Measurements from ENCODE around the gene PNKD. TPM values are rescaled to one million over a fixed set of nuclear protein-coding genes. Genes with fewer than 3 reads are reported as not detected.

Gene PNKD
- total RNA-seq, 1 donor from 2014 or later: 58.4 TPM

- Mint-ChIP-seq H3K4me1 (ENCODE audit: unreplicated experiment) (peaks cover 28% of the 10 kb centered on the region), H3K36me3 (peaks cover 15% of the 10 kb centered on the region), H3K9me3 (no peaks in the 10 kb centered on the region), H3K27ac (peak overlapping the region; percentile 88), H3K27me3 (no peaks in the 10 kb centered on the region), H3K4me3 (no peak overlapping the region)
- no peak for DNase-seq (ENCODE audit: extremely low spot score, unreplicated experiment)
- no peak for TF ChIP-seq CTCF (conservative IDR thresholded peaks at IDR 0.05)
These were observed 5.2 kb downstream of the PNKD start for GRCh38 chr2:218275371-218276072.

GRCh38 chr2:218276986-218277755 is 6.9 kb downstream of the PNKD start:
- Mint-ChIP-seq H3K36me3 (peaks cover 15% of the 10 kb centered on the region), H3K9me3 (no peaks in the 10 kb centered on the region), H3K27ac (peak overlapping the region; percentile 84), H3K4me1 (ENCODE audit: unreplicated experiment) (peaks cover 15% of the 10 kb centered on the region), H3K27me3 (no peaks in the 10 kb centered on the region), H3K4me3 (no peak overlapping the region)
- no peak for TF ChIP-seq CTCF (conservative IDR thresholded peaks at IDR 0.05)
- DNase-seq (ENCODE audit: extremely low spot score, unreplicated experiment): no peak

GRCh38 chr2:218277921-218278320 is 7.6 kb downstream of the PNKD start:
- H3K27me3 Mint-ChIP-seq: no peaks in the 10 kb centered on the region
- no peak overlapping the region for H3K4me3 Mint-ChIP-seq
- DNase-seq (ENCODE audit: extremely low spot score, unreplicated experiment): no peak
- H3K27ac Mint-ChIP-seq: peak overlapping the region; percentile 67
- H3K36me3 Mint-ChIP-seq: peaks cover 15% of the 10 kb centered on the region
- no peaks in the 10 kb centered on the region for H3K9me3 Mint-ChIP-seq
- TF ChIP-seq CTCF (conservative IDR thresholded peaks at IDR 0.05): no peak
- H3K4me1 Mint-ChIP-seq (ENCODE audit: unreplicated experiment): peaks cover 8% of the 10 kb centered on the region

- Mint-ChIP-seq H3K36me3 (peaks cover 15% of the 10 kb centered on the region), H3K4me3 (no peak overlapping the region), H3K27ac (peak overlapping the region; percentile 67), H3K27me3 (no peaks in the 10 kb centered on the region), H3K4me1 (ENCODE audit: unreplicated experiment) (peaks cover 12% of the 10 kb centered on the region), H3K9me3 (no peaks in the 10 kb centered on the region)
- no peak for DNase-seq (ENCODE audit: extremely low spot score, unreplicated experiment)
- no peak for TF ChIP-seq CTCF (conservative IDR thresholded peaks at IDR 0.05)
These were observed 8.4 kb downstream of the PNKD start for GRCh38 chr2:218278531-218279360.

GRCh38 chr2:218280260-218280870 is 10.0 kb downstream of the PNKD start:
- Mint-ChIP-seq H3K4me3 (no peak overlapping the region), H3K27me3 (no peaks in the 10 kb centered on the region), H3K9me3 (no peaks in the 10 kb centered on the region), H3K36me3 (peaks cover 15% of the 10 kb centered on the region), H3K27ac (peak overlapping the region; percentile 62), H3K4me1 (ENCODE audit: unreplicated experiment) (peaks cover 12% of the 10 kb centered on the region)
- no peak for TF ChIP-seq CTCF (conservative IDR thresholded peaks at IDR 0.05)
- no peak for DNase-seq (ENCODE audit: extremely low spot score, unreplicated experiment)

All from type B pancreatic cell (in vitro differentiated cells).